ENCODE measurements around the gene ESPL1.

GRCh38 chr12:53313996-53314395 is 45.9 kb downstream of the ESPL1 start:
- TF ChIP-seq CTCF (conservative IDR thresholded peaks at IDR 0.05; ENCODE audit: low read length) (no peak), EZH2phosphoT487 (IDR thresholded peaks at IDR 0.05; ENCODE audit: borderline replicate concordance, low read depth, low read length) (no peak)

Data from OCI-LY7 (cell line).